IMR-90 (cell line): ENCODE data around the gene CARD8. TPM values are rescaled to one million over a fixed set of nuclear protein-coding genes. Genes with fewer than 3 reads are reported as not detected.
"Not testable (repeated sequence)": the region's sequence is repeated elsewhere in the genome, so short reads cannot be mapped to it uniquely, and the experiment has no call there.

Experiments used
- ATAC-seq: fragments of 200-7000 bp; cut with Tn5 transposase; 2 replicates; pipeline ENCODE4 v1.9.1; 2020; ENCODE audit warnings: low read depth, mild to moderate bottlenecking, moderate library complexity
- BruUV-seq: library from RNA; stranded (reverse); fragments of 400-500 nt; replicated peaks from 2 replicates; lab custom pipeline; 2021; lab: Mats Ljungman, UMichigan
- CTCF ChIA-PET: fragments of 300-600 bp; formaldehyde crosslinking; extraction: SDS; loops from one replicate; lab custom pipeline; 2021; ENCODE audit warnings: antibody characterized with exemption; lab: Yijun Ruan, JAX
- POLR2A ChIA-PET: fragments of 300-600 bp; sonication (Branson Sonifier 250); formaldehyde crosslinking; loops from one replicate; lab custom pipeline; 2022; ENCODE audit warnings: antibody characterized with exemption; ENCODE audit not compliant: unreplicated experiment; lab: Charles Lee
- DNase-seq: peaks from one replicate; pipeline ENCODE4 v3.0.0; 2013
- H2AFZ ChIP-seq: replicated peaks from 2 replicates; pipeline ENCODE3; 2013; ENCODE audit warnings: low read length, mild to moderate bottlenecking; ENCODE audit not compliant: poor library complexity
- H2AK5ac ChIP-seq: 2 replicates; pipeline ENCODE4 v1.6.1; 2013; ENCODE audit warnings: low read depth, low read length, inconsistent platforms
- H2AK9ac ChIP-seq: replicated peaks from 2 replicates; pipeline ENCODE3; 2013; ENCODE audit warnings: mild to moderate bottlenecking, low read depth, low read length, moderate library complexity; ENCODE audit not compliant: poor library complexity
- H2BK120ac ChIP-seq: 2 replicates; pipeline ENCODE4 v1.6.1; 2013; ENCODE audit warnings: low read depth, low read length, inconsistent platforms
- H2BK15ac ChIP-seq: 3 replicates; pipeline ENCODE4 v1.6.1; 2013; ENCODE audit warnings: low read depth, low read length, inconsistent platforms
- H2BK20ac ChIP-seq: 2 replicates; pipeline ENCODE4 v1.6.1; 2013; ENCODE audit warnings: low read depth, mild to moderate bottlenecking, inconsistent platforms, low read length, moderate library complexity
- H2BK5ac ChIP-seq: 2 replicates; pipeline ENCODE4 v1.6.1; 2013; ENCODE audit warnings: mild to moderate bottlenecking, low read depth, low read length, inconsistent platforms; ENCODE audit not compliant: poor library complexity, severe bottlenecking
- H3K14ac ChIP-seq: replicated peaks from 2 replicates; pipeline ENCODE4 v1.6.1; 2013; ENCODE audit warnings: low read depth, low read length, inconsistent platforms
- H3K18ac ChIP-seq: 2 replicates; pipeline ENCODE4 v1.6.1; 2013; ENCODE audit warnings: low read depth, low read length, control low read depth
- H3K23ac ChIP-seq: 2 replicates; pipeline ENCODE4 v1.6.1; 2013; ENCODE audit warnings: low read depth, low read length, inconsistent platforms
- H3K27ac ChIP-seq: 2 replicates; pipeline ENCODE4 v1.5.1; 2013; ENCODE audit warnings: mild to moderate bottlenecking, control low read depth, low read length; ENCODE audit not compliant: insufficient read depth
- H3K27me3 ChIP-seq: 2 replicates; pipeline ENCODE4 v1.6.1; 2013; ENCODE audit warnings: low read length; ENCODE audit not compliant: control insufficient read depth, insufficient read depth
- H3K36me3 ChIP-seq: 2 replicates; pipeline ENCODE4 v1.6.1; 2013; ENCODE audit warnings: low read length, mixed read lengths; ENCODE audit not compliant: control insufficient read depth, insufficient read depth
- H3K4ac ChIP-seq: 2 replicates; pipeline ENCODE4 v1.6.1; 2013; ENCODE audit warnings: low read depth, low read length, inconsistent platforms
- H3K4me1 ChIP-seq: 2 replicates; pipeline ENCODE4 v1.6.1; 2013; ENCODE audit warnings: low read length, mixed read lengths; ENCODE audit not compliant: control insufficient read depth, insufficient read depth
- H3K4me2 ChIP-seq: 2 replicates; pipeline ENCODE4 v1.6.1; 2013; ENCODE audit warnings: low read depth, mild to moderate bottlenecking, control low read depth, low read length, moderate library complexity
- H3K4me3 ChIP-seq: 2 replicates; pipeline ENCODE4 v1.5.1; 2013; ENCODE audit warnings: low read depth, mild to moderate bottlenecking, control low read depth, low read length, moderate library complexity; ENCODE audit not compliant: insufficient read depth
- H3K56ac ChIP-seq: 2 replicates; pipeline ENCODE4 v1.6.1; 2013; ENCODE audit warnings: low read length, inconsistent platforms; ENCODE audit not compliant: insufficient read depth; ENCODE audit errors: extremely low read depth
- H3K79me1 ChIP-seq, 2 experiments: 2 replicates each; pipeline ENCODE4 v1.6.1; 2013; ENCODE audit warnings: low read length in 2 of 2, inconsistent platforms in 1 of 2, low read depth in 1 of 2
- H3K9ac ChIP-seq: 2 replicates; pipeline ENCODE4 v1.6.1; 2013; ENCODE audit warnings: low read depth, low read length, control low read depth
- H3K9me1 ChIP-seq: 2 replicates; pipeline ENCODE4 v1.6.1; 2013; ENCODE audit warnings: low read length, inconsistent platforms; ENCODE audit not compliant: insufficient read depth
- H3K9me3 ChIP-seq: 2 replicates; pipeline ENCODE4 v1.6.1; 2013; ENCODE audit warnings: low read length; ENCODE audit not compliant: control insufficient read depth, insufficient read depth
- H4K20me1 ChIP-seq: 2 replicates; pipeline ENCODE4 v1.6.1; 2013; ENCODE audit warnings: low read length, inconsistent platforms; ENCODE audit not compliant: insufficient read depth
- H4K5ac ChIP-seq: 2 replicates; pipeline ENCODE4 v1.6.1; 2013; ENCODE audit warnings: mild to moderate bottlenecking, low read depth, low read length, control low read depth
- H4K8ac ChIP-seq, 2 experiments: 2 replicates each; pipeline ENCODE4 v1.6.1; 2013; ENCODE audit warnings: low read depth in 2 of 2, low read length in 2 of 2, control low read depth in 1 of 2, inconsistent platforms in 1 of 2
- H4K91ac ChIP-seq: 2 replicates; pipeline ENCODE4 v1.6.1; 2013; ENCODE audit warnings: low read depth, low read length, inconsistent platforms; ENCODE audit not compliant: insufficient read depth
- CEBPB ChIP-seq: IDR thresholded peaks from 2 replicates; pipeline ENCODE4 v1.6.1; 2012; ENCODE audit warnings: low read depth, low read length, improper control_type of control experiment
- ELK1 ChIP-seq: fragments of 150-350 bp; IDR thresholded peaks from 2 replicates; pipeline ENCODE4 v1.6.1; 2016; ENCODE audit warnings: low read depth, mild to moderate bottlenecking, low read length, moderate library complexity, borderline replicate concordance
- WGBS, 2 experiments: methylation state at CpG; one replicate each; pipeline versions ENCODE4 v1.1.5 to v1.1.7; 2013; ENCODE audit warnings: missing lambda C conversion rate in 2 of 2; ENCODE audit not compliant: insufficient read length in 1 of 2; ENCODE audit errors: extremely low coverage in 2 of 2; 5-methylcytosine and 5-hydroxymethylcytosine counted together
- dilution Hi-C: fragments of 300-500 bp; cut with HindIII; formaldehyde crosslinking; loops from one replicate; pipeline ENCODE4 v1.14.3; 2018; ENCODE audit warnings: low sequenced_read_pairs; ENCODE audit not compliant: unreplicated experiment
- in situ Hi-C: fragments of 300-500 bp; cut with MboI; formaldehyde crosslinking; loops from 3 replicates; pipeline ENCODE4 v1.14.3; 2019; ENCODE audit warnings: low sequenced_read_pairs, inconsistent platforms, mixed read lengths
- intact Hi-C: fragments of 100-400 bp; cut with micrococcal nuclease; formaldehyde crosslinking; loops from 2 replicates; pipeline ENCODE4 v1.10.0; 2022
- polyA plus RNA-seq, 3 experiments: library from polyadenylated mRNA; depleted of rRNA; stranded (reverse); fragments of >200 nt; gene quantifications; 2 replicates each; pipeline ENCODE4 v1.2.3, GENCODE V29; 2012; ENCODE audit warnings: low replicate concordance in 1 of 3
- total RNA-seq: library from RNA; depleted of rRNA; stranded (reverse); fragments of >200 nt; gene quantifications from 2 replicates; pipeline ENCODE4 v1.2.3, GENCODE V29; 2012

The CARD8 gene
- total and polyA plus RNA-seq, 2 of the 4 experiments (the other 2 are of a cell fraction), result 11.3 to 15.5 TPM

GRCh38 chr19:48271531-48272151 lies 15.9 kb upstream of the CARD8 start:
- Histone ChIP-seq H4K91ac (no peak overlapping the region), H2AK5ac (no peak overlapping the region), H4K8ac (peak overlapping the region in 1 of 2 experiments; percentile 5; a peak in 1 of 4 replicates), H3K56ac (no peak overlapping the region), H3K4me2 (peak overlapping the region; percentile 92), H3K9me1 (no peaks in the 10 kb centered on the region), H3K4me1 (no peaks in the 10 kb centered on the region; the same call in 1 of the 2 replicates), H3K18ac (no peak overlapping the region), H4K20me1 (no peaks in the 10 kb centered on the region), H2BK120ac (peak overlapping the region; percentile 49; the same call in 1 of the 2 replicates), H3K4ac (peak overlapping the region; percentile 35; the same call in 1 of the 2 replicates), H2AFZ (peak overlapping the region; percentile 88), H2BK20ac (no peak overlapping the region), H2BK15ac (no peak overlapping the region; the same call in 2 of the 3 replicates), H3K27ac (no peak overlapping the region; the same call in 1 of the 2 replicates), H3K23ac (peak overlapping the region; percentile 62; the same call in 1 of the 2 replicates), H3K36me3 (no peaks in the 10 kb centered on the region), H3K9me3 (no peaks in the 10 kb centered on the region), H2BK5ac (no peak overlapping the region), H3K9ac (no peak overlapping the region), H3K79me1 (no peaks in the 10 kb centered on the region; a peak in 1 of 4 replicates), H3K27me3 (no peaks in the 10 kb centered on the region), H3K4me3 (peak overlapping the region; percentile 41), H4K5ac (no peak overlapping the region), H2AK9ac (peak overlapping the region; percentile 22), H3K14ac (no peak overlapping the region)
- ATAC-seq (peak; percentile 71), DNase-seq (peak; percentile 35)
- BruUV-seq, result no TSS peak
- TF ChIP-seq ELK1 (no peak), CEBPB (peak; percentile 40; the same call in 1 of the 2 replicates)
- intact Hi-C loops (loop anchor here (1.0 to 5.0 kb wide), 2 partner anchors 20 to 316 kb away; no protein-coding TSS in a partner anchor), dilution Hi-C loops (no loop called here), in situ Hi-C loops (no loop called here)
- ChIA-PET POLR2A (no interaction called here), CTCF (interaction anchor here (0.6 to 1.2 kb wide), 4 partner anchors 19 to 72 kb away, joined by 3 to 5 read pairs (median 4); no protein-coding TSS in a partner anchor)
- WGBS, 2 experiments, result 3% methylated on average over 11 of the region's 40 CpGs; no CpG with 5 or more reads in 1 of the 2 experiments

DNA sequence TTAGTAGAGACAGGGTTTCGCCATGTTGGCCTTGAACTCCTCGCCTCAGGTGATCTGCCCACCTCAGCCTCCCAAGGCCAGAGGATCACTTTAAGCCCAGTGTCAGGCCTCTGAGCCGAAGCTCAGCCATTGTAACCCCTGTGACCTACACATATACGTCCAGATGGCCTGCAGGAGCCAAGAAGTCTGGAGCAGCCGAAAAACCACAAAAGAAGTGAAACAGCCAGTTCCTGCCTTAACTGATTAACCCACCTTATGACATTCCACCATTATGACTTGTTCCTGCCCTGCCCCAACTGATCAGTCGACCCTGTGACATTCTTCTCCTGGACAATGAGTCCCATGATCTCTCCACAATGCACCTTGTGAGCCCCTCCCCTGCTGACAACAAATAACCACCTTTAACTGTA lies 13.9 kb upstream of the CARD8 start:
- H2AK9ac ChIP-seq, H3K4me1 ChIP-seq, ATAC-seq, H2BK15ac ChIP-seq, H3K27ac ChIP-seq, H4K20me1 ChIP-seq, H2AFZ ChIP-seq, H3K4me3 ChIP-seq, CTCF ChIA-PET, H2BK5ac ChIP-seq, H3K23ac ChIP-seq, H3K14ac ChIP-seq, H3K4me2 ChIP-seq, H4K5ac ChIP-seq, H2AK5ac ChIP-seq, DNase-seq, H3K9ac ChIP-seq, H2BK120ac ChIP-seq, H3K9me1 ChIP-seq, H3K56ac ChIP-seq, H4K8ac ChIP-seq, H2BK20ac ChIP-seq, H3K36me3 ChIP-seq, POLR2A ChIA-PET, H3K79me1 ChIP-seq, H4K91ac ChIP-seq, H3K9me3 ChIP-seq, dilution Hi-C loops, H3K4ac ChIP-seq, BruUV-seq, H3K27me3 ChIP-seq, H3K18ac ChIP-seq: not testable (repeated sequence)
- intact Hi-C loops, result loop anchor here (5.0 kb wide), 1 partner anchor 318 kb away; no protein-coding TSS in a partner anchor
- in situ Hi-C loops, result loop anchor here (5.0 to 10.0 kb wide), 2 partner anchors 305 to 318 kb away; no protein-coding TSS in a partner anchor
- 43% methylated on average over 1 of the region's 6 CpGs; no CpG with 5 or more reads in 1 of the 2 experiments for WGBS, 2 experiments
